Osteoblast (primary cell): ENCODE measurements around the gene RPRD1A. TPM values are rescaled to one million over a fixed set of nuclear protein-coding genes. Genes with fewer than 3 reads are reported as not detected.

Source experiments
- DNase-seq: peaks from one replicate; pipeline ENCODE4 v3.0.0; 2011; ENCODE audit warnings: low spot score, mixed read lengths; ENCODE audit not compliant: insufficient read length; ENCODE audit errors: missing footprints
- H2AFZ ChIP-seq: 2 replicates; pipeline ENCODE4 v1.6.0; 2011; ENCODE audit warnings: mild to moderate bottlenecking, low read length
- H3K27ac ChIP-seq: 2 replicates; pipeline ENCODE4 v1.5.1; 2011; ENCODE audit warnings: mild to moderate bottlenecking, low read depth, low read length, moderate library complexity
- H3K27me3 ChIP-seq: 2 replicates; pipeline ENCODE4 v1.6.0; 2012; ENCODE audit warnings: mild to moderate bottlenecking, control low read depth, inconsistent platforms, low read length, moderate library complexity; ENCODE audit not compliant: insufficient read depth
- H3K36me3 ChIP-seq: 2 replicates; pipeline ENCODE4 v1.5.1; 2011; ENCODE audit warnings: mild to moderate bottlenecking, low read length, control low read depth, moderate library complexity; ENCODE audit not compliant: insufficient read depth
- H3K4me1 ChIP-seq: 2 replicates; pipeline ENCODE4 v1.5.1; 2011; ENCODE audit warnings: mild to moderate bottlenecking, low read length, control low read depth, moderate library complexity; ENCODE audit not compliant: insufficient read depth
- H3K4me2 ChIP-seq: 2 replicates; pipeline ENCODE4 v1.6.0; 2011; ENCODE audit warnings: mild to moderate bottlenecking, low read length; ENCODE audit not compliant: insufficient read depth
- H3K4me3 ChIP-seq: fragments of 200-600 bp; sonication (generic); 3 replicates; pipeline ENCODE4 v1.5.1; 2012; ENCODE audit warnings: mild to moderate bottlenecking, low read length, inconsistent platforms; ENCODE audit not compliant: insufficient read depth
- H3K79me2 ChIP-seq: 2 replicates; pipeline ENCODE4 v1.6.0; 2012; ENCODE audit warnings: mild to moderate bottlenecking, low read length, control low read depth, inconsistent platforms; ENCODE audit not compliant: insufficient read depth
- H3K9me3 ChIP-seq: 2 replicates; pipeline ENCODE4 v1.5.1; 2011; ENCODE audit warnings: low read depth, low read length, control low read depth
- H4K20me1 ChIP-seq: 2 replicates; pipeline ENCODE4 v1.6.0; 2012; ENCODE audit warnings: mild to moderate bottlenecking, low read length, control low read depth; ENCODE audit not compliant: insufficient read depth
- CTCF ChIP-seq: IDR thresholded peaks from 2 replicates; pipeline ENCODE4 v1.5.1; 2011; ENCODE audit warnings: mild to moderate bottlenecking, low read depth, low read length, moderate library complexity; ENCODE audit errors: extremely low read depth
- total RNA-seq: library from RNA; depleted of rRNA; stranded (reverse); fragments of >200 nt; gene quantifications from 2 replicates; pipeline ENCODE4 v1.2.3, GENCODE V29; 2012

Gene RPRD1A
- total RNA-seq, 1 donor = 36.2 TPM

- Histone ChIP-seq H3K79me2 (no peaks in the 10 kb centered on the region), H3K9me3 (no peaks in the 10 kb centered on the region), H3K4me2 (no peak overlapping the region), H3K27ac (no peak overlapping the region), H4K20me1 (no peaks in the 10 kb centered on the region), H3K4me3 (no peak overlapping the region), H2AFZ (no peak overlapping the region), H3K27me3 (no peaks in the 10 kb centered on the region), H3K36me3 (peaks cover 7% of the 10 kb centered on the region), H3K4me1 (no peaks in the 10 kb centered on the region)
- DNase-seq = no peak
- TF ChIP-seq CTCF = no peak
Measured at GRCh38 chr18:35993013-35993412, 74.3 kb downstream of the RPRD1A start.

GRCh38 chr18:35991696-35992095, 75.7 kb downstream of the RPRD1A start:
- no peak overlapping the region for H3K4me3 ChIP-seq
- no peaks in the 10 kb centered on the region for H3K27me3 ChIP-seq
- no peak overlapping the region for H3K4me2 ChIP-seq
- H3K79me2 ChIP-seq = no peaks in the 10 kb centered on the region
- no peak overlapping the region for H3K27ac ChIP-seq
- no peak overlapping the region for H2AFZ ChIP-seq
- TF ChIP-seq CTCF = no peak
- peaks cover 7% of the 10 kb centered on the region for H3K36me3 ChIP-seq
- H3K9me3 ChIP-seq = no peaks in the 10 kb centered on the region
- H3K4me1 ChIP-seq = no peaks in the 10 kb centered on the region
- no peaks in the 10 kb centered on the region for H4K20me1 ChIP-seq
- DNase-seq = no peak

DNA sequence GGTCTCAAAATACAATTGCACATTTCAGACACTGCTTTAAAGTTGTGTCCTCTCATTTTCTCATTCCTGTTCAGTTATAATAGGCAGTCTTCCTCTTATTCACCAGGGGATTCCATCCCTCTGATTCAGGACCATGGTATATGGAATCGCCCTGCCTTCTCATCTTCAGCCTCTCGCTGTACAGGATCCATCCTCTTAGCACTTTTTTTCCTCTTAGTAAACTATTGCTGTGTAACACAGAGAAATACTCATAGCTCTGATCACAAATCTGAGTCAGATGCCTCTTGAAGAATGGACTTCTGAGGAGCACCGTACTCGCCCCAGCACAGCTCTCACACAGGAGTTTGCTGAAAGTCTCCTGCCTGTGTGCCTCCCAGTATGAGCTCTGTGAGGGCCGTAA, 83.5 kb downstream of the RPRD1A start:
- no peaks in the 10 kb centered on the region for H3K9me3 ChIP-seq
- DNase-seq = peak; percentile 88
- H3K4me1 ChIP-seq = peaks cover 16% of the 10 kb centered on the region
- peak overlapping the region; percentile 64 for H3K27ac ChIP-seq
- H3K4me2 ChIP-seq = peak overlapping the region; percentile 2
- no peaks in the 10 kb centered on the region for H3K27me3 ChIP-seq
- no peak overlapping the region for H2AFZ ChIP-seq
- no peaks in the 10 kb centered on the region for H3K79me2 ChIP-seq
- H3K4me3 ChIP-seq = no peak overlapping the region
- no peak for TF ChIP-seq CTCF
- H4K20me1 ChIP-seq = no peaks in the 10 kb centered on the region
- H3K36me3 ChIP-seq = peaks cover 22% of the 10 kb centered on the region

- no peaks in the 10 kb centered on the region for H3K79me2 ChIP-seq
- H3K27ac ChIP-seq = peak overlapping the region; percentile 64
- no peak for DNase-seq
- no peak overlapping the region for H2AFZ ChIP-seq
- peaks cover 16% of the 10 kb centered on the region for H3K4me1 ChIP-seq
- H3K9me3 ChIP-seq = no peaks in the 10 kb centered on the region
- H3K36me3 ChIP-seq = peaks cover 29% of the 10 kb centered on the region
- no peaks in the 10 kb centered on the region for H3K27me3 ChIP-seq
- no peaks in the 10 kb centered on the region for H4K20me1 ChIP-seq
- no peak overlapping the region for H3K4me3 ChIP-seq
- peak overlapping the region; percentile 2 for H3K4me2 ChIP-seq
- TF ChIP-seq CTCF = no peak
Measured at GRCh38 chr18:35983147-35983546, 84.2 kb downstream of the RPRD1A start.
